Epithelial cell of proximal tubule (primary cell): ENCODE results near the gene EFEMP2. TPM values are rescaled to one million over a fixed set of nuclear protein-coding genes. Genes with fewer than 3 reads are reported as not detected.

ENCODE experiments used
- DNase-seq: peaks from one replicate; pipeline ENCODE4 v3.0.0-alpha.2; 2011; ENCODE audit warnings: low read depth
- H3K4me3 ChIP-seq: 2 replicates; pipeline ENCODE4 v1.5.1; 2011; ENCODE audit warnings: low read depth, mild to moderate bottlenecking, low read length
- CTCF ChIP-seq: conservative IDR thresholded peaks from 2 replicates; pipeline ENCODE4 v1.5.1; 2012; ENCODE audit warnings: low read depth, mild to moderate bottlenecking, low read length
- total RNA-seq: library from RNA; depleted of rRNA; stranded (reverse); fragments of >200 nt; gene quantifications from 2 replicates; pipeline ENCODE4 v1.2.3, GENCODE V29; 2015

EFEMP2 gene
- 45.1 and 94.7 TPM in 2 replicates for total RNA-seq

- peak within 1 kb of the TSS; percentile 80 for H3K4me3 ChIP-seq
- no peak for DNase-seq
- no peak for TF ChIP-seq CTCF
Observed at GRCh38 chr11:65872586-65873317, at the start of gene EFEMP2. Gene EFEMP2, minus strand, starts transcription at chr11:65872800. Its CDS starts 446 bp downstream, at chr11:65872354.

- no peak overlapping the region for H3K4me3 ChIP-seq
- DNase-seq, result no peak
- no peak for TF ChIP-seq CTCF
Observed at GRCh38 chr11:65921876-65922275, 49.3 kb upstream of the EFEMP2 start.

GRCh38 chr11:65921033-65921555 is 48.5 kb upstream of the EFEMP2 start:
- H3K4me3 ChIP-seq, result no peak overlapping the region
- DNase-seq, result no peak
- no peak for TF ChIP-seq CTCF

- no peak for TF ChIP-seq CTCF
- DNase-seq, result no peak
- H3K4me3 ChIP-seq, result peak overlapping the region; percentile 84
Observed at GRCh38 chr11:65920372-65920802, 47.8 kb upstream of the EFEMP2 start.

- H3K4me3 ChIP-seq, result peak overlapping the region; percentile 84
- no peak for DNase-seq
- TF ChIP-seq CTCF, result no peak
Observed at GRCh38 chr11:65919573-65920371, 47.2 kb upstream of the EFEMP2 start.

- TF ChIP-seq CTCF, result no peak
- H3K4me3 ChIP-seq, result peak within 1 kb of the TSS; percentile 97
- peak; percentile 50 for DNase-seq
Observed at GRCh38 chr11:65919141-65919572, 46.6 kb upstream of the EFEMP2 start, which contains the start of gene DRAP1. Gene DRAP1, plus strand, starts transcription at chr11:65919426. Its CDS starts 76 bp downstream, at chr11:65919502.
